ENCODE data around the gene PSMG2.

DNA sequence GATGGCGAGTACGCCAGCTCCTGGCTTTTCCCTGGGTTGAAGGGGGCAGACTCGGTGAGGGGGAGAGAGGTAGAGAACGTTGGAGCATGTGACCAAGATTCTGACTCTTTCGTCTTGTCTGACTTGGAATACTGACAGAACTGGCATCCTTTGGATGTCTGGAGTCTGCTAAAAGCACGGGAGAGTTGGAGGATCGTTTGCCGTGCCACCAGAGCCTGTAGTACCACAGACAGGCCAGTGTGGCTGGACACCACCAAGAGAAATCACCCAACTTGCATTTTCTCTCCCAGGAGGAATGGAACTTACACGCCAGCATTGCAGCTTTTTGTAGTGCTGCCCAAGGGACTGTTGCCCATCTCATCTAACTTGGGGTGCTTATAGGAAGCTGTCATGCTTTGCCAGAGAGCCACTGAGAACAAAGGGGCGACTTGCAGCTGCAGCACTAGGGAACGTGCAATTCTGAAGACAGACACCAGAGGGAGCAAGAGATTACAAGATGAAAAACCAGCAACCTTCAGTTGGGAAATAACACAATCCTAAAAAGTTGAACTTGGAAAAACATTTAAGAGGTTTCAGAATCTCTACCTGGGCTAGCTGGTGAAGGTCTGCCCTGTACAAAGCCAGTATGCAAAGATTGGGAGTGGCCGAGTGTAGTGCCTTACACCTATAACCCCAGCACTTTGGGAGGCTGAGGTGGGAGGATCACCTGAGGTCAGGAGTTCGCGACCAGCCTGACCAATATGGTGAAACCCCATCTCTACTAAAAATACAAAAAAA lies 24.1 kb downstream of the PSMG2 start:
- TF ChIP-seq EZH2 (IDR thresholded peaks at IDR 0.05; ENCODE audit: borderline replicate concordance, low read depth, low read length, severe bottlenecking) = no peak
- TF ChIP-seq, protein P1, sequence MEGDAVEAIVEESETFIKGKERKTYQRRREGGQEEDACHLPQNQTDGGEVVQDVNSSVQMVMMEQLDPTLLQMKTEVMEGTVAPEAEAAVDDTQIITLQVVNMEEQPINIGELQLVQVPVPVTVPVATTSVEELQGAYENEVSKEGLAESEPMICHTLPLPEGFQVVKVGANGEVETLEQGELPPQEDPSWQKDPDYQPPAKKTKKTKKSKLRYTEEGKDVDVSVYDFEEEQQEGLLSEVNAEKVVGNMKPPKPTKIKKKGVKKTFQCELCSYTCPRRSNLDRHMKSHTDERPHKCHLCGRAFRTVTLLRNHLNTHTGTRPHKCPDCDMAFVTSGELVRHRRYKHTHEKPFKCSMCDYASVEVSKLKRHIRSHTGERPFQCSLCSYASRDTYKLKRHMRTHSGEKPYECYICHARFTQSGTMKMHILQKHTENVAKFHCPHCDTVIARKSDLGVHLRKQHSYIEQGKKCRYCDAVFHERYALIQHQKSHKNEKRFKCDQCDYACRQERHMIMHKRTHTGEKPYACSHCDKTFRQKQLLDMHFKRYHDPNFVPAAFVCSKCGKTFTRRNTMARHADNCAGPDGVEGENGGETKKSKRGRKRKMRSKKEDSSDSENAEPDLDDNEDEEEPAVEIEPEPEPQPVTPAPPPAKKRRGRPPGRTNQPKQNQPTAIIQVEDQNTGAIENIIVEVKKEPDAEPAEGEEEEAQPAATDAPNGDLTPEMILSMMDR (IDR thresholded peaks at IDR 0.05; ENCODE audit: borderline replicate concordance, extremely low read depth, low read length, poor library complexity, severe bottlenecking) = peak; percentile 96

Data from DND-41 (cell line).